Measurements from ENCODE around the gene GSTM3.
"Not testable (repeated sequence)": the region's sequence is repeated elsewhere in the genome, so short reads cannot be mapped to it uniquely, and the experiment has no call there.

GSTM3 gene

GRCh38 chr1:109762821-109763645 is 22.2 kb upstream of the GSTM3 start:
- DNase-seq: no peak

- no peak for DNase-seq
Measured at GRCh38 chr1:109762039-109762585, 21.3 kb upstream of the GSTM3 start.

GRCh38 chr1:109761227-109762038 is 20.6 kb upstream of the GSTM3 start:
- DNase-seq: peak in 3 of 56 donors; percentile 8 to 30 (median 18)

DNA sequence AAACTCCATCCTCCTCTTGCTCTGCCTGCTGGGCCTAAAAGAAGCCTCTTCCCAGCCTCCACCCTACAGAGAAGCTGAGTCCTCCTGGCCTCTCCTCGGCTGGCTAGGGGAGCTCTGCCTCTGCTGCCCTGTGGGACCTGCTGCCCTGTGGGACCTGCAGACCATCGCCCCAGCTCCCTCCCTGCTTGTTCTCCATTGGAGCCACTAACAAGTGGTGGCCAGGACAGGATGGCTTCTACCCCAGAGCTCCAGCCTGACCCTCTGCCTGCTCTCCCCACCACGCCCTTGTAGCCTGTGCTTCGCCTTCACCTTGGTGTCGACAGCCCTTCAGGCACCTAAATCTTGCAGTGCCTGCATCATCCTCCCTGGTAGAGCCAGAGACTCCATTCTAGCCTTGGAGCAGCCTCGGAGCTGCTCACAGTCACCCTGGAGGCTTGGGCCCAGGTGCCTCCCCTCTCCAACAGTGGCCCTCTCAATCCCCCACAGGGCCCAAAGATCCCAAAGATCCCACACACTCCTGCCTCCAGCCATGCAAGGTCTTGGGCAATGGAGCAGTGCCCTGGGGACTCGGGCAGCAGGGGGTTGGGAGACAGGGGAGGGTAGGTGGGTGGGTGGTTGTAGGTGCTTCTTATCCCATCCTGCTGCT is 19.9 kb upstream of the GSTM3 start:
- DNase-seq: no peak

GRCh38 chr1:109759513-109760334 is 18.9 kb upstream of the GSTM3 start:
- no peak for DNase-seq

- DNase-seq: no peak
Measured at GRCh38 chr1:109757936-109758786, 17.3 kb upstream of the GSTM3 start.

DNA sequence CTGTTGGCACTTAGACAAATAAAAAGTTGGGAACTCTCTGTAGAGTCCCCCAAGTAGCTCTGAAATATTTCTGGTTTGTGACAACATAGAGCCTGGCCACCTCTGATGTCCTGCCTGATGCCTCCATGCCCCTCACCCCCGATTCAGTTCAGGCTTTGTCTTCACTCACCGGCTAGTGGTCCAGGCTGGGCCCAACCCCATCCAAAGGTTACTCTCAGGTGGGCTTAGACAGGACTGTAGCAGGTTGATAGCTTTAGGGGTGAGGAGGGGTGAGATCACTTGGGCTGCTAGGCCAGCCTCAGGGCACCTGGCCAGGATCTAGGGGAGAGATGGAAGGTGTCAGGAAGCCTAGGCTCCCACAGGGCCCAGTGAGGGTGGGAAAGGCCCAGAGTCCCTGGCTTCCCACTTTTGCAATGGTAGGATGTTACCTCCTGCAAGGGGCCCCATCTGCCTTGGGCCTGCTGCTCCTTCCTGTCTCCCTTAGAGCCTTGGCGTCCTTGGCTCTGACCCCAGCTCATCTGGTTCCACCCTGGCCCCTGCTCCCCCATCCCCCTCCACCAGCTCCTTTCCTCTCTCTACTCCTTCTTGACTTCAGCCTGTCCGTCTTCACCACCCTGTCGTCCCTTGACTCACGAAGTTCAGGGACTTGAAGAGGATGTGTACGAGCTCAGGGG is 16.1 kb upstream of the GSTM3 start:
- no peak for DNase-seq

- DNase-seq: not testable (repeated sequence)
Measured at GRCh38 chr1:109756325-109756724, 15.5 kb upstream of the GSTM3 start.

GRCh38 chr1:109754738-109755137 is 13.9 kb upstream of the GSTM3 start:
- DNase-seq: no peak

DNA sequence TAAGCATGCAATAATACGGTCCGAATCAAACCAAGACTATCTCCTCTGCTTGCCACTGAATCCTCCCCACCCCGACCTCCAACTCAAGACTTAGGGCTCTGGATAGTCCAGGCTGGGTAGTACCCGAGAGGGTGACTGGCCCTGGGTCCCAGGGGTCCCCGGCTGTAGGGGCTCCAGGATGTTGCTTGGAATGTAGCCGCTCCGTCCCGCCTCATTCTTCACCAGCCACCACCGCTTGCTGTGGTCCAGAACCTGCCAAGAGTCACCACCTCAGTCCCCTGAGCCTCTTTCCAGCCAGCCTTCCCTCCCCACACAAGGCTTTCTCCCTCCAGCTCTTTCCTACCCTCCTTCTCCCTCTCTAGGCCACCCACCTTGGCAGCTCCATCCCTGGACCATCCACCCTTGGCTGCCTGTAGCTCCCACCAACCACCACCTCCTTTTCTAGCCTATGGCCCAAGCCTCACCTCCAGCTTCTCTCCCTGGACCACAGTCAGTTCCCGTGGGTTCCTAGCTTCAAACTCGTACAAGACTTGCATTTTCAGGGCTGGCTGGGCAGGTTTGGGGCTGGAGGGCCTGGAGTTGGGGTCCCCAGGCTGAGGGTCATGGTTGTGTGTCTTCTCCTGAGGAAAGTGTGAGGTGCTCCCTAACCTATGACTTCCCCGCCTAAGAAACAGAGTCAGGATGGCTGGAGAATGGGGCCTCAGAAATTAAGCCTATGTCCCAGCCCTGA is 10.9 kb upstream of the GSTM3 start:
- DNase-seq: no peak

DNA sequence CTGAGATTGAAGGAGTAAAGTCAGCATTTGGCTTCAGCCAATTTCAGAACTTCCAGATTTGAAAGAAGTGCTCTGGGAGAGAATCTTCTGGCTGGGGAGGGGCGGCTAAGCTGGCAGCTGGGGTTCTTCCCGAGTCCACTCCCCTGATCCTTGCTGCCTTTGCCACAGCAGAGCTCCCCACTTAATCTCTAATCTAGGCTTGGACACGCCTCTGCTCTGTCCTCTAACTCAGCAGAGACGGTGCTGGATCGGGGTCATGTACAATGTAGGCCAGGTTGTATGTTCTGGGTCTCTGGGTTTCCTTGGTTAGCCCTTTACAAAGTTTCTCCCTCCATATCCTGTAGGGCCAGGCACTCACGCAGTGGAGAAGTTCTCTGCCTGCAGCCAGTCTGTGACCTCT is 10.1 kb upstream of the GSTM3 start:
- DNase-seq: no peak

- no peak for DNase-seq
Measured at GRCh38 chr1:109750241-109750882, 9.5 kb upstream of the GSTM3 start.

DNA sequence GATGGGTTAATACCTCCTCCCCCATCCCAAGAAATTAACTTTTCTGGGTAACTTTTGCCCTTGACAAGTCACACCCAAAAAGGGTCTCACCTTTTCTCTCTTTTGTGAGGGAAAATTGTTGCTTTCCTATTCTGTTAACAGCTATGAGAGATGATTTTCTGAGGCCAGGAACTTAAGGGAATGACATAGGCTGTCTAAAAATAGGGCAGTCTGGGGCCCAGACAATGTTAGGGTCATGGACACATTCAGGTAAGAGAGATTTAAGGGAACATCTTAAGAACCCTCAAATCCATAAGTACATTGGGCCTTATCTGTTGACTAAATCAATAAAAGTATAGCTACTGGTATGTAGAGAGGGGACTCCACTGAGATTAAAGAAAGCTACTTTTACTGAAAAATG is 8.4 kb upstream of the GSTM3 start:
- DNase-seq: no peak

- DNase-seq: not testable (repeated sequence)
Measured at GRCh38 chr1:109748311-109748710, 7.5 kb upstream of the GSTM3 start.

DNA sequence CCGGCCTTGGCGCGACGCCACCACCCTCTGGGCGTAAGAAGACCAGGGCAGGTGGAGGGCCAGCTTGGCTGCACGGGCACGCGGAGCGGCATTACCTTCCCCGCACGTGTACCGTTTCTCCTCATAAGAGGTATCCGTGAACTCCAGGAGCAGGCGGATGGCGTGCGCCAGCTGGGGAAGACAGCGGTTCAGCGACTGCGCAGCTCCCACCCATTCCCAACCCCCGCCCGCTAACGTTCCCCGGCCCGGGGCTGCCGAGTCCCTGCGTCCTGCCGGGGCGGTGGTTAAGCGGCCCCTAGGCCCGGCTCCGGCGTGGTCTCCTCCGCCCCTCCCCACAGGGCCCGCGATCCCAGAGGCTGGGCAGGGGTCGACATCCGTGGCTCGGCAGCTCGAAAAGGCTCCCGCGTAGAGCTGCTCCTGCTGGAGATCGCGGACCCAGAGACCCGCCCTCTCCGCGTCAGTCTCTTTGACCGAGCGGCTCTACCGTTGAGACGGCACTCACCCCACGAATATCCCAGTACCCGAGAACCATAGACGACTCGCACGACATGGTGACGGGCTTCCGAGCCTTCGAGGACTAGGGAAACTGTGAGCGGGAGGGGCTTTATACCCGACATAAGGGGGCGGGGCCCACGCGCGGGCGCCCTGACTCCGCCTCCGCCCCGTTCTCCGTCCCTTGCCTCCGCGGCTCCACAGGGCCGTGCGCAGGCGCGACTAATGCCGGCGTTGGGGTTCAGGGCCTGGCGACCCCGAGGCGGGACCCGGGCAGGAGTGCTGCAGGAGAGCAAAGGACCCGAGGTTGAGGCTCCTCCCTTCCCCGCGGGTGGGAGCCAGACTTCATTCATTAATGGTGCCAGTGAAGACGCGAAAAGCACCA is 862 bp downstream of the GSTM3 start:
- peak in 54 of 56 donors; percentile 13 to 90 (median 64) for DNase-seq

DNA sequence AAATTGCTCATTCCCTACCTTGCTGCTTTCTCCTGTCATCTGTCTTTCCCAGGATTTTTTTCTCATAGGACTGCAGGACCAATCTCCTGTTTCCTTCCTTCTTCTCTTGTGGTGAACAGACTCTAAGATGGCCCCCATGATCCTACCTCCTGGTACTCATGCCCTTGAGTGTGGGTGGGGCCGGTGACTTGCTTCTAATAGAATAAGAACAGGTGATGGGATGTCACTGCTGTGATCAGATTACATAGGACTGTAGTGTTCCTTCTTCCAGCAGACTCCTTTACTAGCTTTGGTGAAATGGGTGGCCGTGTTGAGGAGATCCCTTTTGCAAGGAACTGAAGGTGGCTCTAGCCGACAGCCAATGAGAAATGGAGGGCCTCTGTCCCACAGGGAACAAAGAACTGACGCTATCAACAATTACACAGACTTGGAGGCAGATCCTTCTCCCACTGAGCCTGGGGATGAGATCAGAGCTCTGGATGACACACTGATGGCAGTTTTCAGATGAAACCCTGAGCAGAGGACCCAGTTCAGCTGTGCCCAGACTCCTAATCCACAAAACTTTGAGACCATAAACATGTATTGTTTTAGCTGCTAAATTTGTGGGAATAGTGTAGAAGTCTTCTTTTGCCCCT is 7.5 kb downstream of the GSTM3 start:
- no peak for DNase-seq
